Activated CD8-positive, alpha-beta memory T cell treated with anti-CD3 and anti-CD28 coated beads, Interleukin-2, amount 50 U/mL, for 48 hours (primary cell): ENCODE results near the gene OGFR.

Experiments used
- DNase-seq: peaks from one replicate; pipeline ENCODE4 v3.0.0-alpha.2; 2020

OGFR gene

DNA sequence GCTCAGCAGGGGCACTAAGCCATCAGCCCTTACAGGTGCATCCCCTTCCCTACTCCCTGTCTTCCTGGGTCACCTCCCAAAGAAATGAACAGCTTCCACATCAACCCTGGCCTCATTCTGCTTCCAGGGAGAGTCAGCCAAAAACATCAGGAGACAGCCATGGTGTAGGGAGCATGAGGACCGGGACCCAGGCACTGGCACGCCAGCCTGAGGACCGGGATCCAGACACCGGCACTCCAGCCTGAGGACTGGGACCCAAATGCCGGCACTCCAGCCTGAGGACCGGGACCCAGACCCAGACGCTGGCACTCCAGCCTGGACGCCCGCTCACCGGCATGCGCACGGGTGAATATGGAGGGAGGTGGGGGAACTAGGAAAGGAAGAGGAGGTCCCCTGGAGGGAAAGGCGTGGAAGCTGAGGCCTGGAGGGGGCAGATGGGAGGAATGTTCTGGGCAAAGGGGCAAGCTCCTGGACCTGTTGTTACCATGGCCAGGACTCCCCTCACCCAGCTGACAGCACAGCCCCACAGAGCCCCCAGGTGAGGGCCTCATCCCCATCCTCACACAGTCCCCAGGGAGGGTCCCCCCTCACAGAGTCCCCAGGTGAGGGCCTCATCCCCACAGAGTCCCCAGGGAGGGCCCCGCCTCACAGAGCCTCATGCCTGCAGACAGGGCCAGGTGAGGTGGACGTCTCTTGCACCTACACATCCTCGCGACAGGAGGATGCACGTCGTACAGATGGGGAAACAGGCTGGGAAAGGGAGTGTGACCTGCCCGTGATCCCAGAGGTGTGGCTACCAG, 34.3 kb upstream of the OGFR start:
- no peak for DNase-seq

DNA sequence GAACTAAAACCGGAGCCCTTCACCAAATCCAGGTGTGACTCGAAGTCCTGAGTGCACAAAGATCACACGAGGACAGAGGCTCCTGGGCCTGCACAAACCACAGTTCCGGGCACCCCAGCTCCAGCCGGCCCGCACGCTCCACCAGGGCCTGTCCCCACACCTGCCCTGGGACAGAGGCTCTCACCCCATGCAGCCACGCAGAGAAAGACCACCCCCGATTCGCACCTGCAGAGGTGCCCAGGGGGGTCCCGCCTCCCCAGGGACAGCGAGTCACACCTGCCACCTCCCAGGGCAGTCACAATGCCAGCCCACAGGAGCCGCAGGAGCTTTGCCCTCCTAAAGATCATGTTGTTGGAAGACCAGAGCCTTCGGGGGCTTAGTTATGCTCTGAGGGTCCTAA, 33.7 kb upstream of the OGFR start:
- no peak for DNase-seq

DNA sequence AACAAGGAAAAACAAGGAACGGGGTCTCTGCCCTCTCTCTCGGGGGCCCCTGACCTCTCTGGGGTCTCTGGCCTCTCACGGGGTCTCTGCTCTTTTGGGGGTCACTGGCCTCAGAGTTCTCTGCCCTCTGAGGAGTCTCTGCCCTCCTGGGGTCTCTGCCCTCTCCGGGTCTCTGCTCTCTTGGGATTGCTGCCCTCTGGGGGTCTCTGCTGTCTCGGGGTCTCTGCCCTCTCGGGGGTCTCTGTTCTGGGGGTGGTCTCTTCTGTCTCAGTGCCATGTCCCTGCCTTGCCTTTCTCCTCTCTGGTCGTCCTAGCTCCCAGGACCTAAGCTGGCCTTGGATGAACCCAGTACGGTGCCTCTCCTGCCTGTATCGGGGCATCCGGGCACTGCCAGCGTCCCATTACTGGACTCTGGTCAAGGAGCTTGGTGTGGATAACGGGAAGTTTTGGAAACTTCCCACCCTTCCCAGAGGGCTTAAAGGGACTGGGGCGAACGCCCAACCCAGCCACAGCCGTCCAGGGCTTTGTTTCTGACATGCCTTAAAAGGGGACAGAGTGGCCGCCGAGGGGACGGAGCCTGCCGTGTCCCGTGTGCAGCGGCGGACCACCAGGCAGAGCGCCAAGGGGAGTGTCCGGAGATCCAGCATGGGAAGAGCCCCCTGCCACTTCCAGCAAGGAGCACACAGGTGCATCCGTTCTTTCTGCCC, 33.1 kb upstream of the OGFR start:
- DNase-seq, result no peak

DNA sequence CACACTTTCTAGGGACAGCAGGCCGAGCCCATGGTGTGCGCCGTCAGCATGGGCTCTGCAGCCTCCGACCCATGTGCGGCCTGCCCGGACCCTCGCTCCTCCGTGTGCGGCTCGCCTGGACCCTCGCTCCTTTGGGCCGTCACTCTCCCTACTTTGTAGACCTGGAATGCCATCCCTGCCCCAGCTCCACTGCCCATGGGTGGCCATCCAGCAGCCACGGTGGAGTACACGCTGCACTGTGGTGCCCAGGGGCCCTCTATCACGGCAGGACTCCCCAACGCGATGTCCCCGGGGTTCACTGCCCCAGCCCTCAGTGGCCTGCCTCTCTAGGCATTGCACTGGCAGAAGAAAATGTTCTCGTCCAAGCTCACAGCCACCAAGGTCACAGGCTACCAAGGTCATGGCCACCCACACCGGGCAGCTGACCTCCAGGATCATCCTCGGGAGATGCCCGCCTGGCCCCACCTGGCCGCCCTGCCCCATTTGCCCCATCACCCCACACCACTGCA, 32.5 kb upstream of the OGFR start:
- no peak for DNase-seq

DNA sequence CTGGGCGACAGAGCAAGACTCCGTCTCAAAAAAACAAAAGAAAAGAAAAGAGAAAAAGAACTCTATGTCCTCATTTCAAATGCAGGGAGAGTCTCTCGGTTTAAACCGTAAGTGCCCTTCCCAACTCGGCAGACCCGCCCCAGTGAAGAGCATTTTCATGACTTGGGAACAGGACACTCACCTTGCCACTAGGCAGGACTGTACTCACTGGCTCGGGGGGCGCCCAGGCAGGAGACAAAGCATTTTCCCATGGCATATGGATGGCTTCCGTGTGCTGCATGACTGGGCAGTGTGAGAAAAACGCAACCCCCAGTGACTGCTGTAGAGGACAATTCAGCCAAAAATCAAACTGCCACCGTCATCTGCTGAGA, 32.0 kb upstream of the OGFR start:
- no peak for DNase-seq

- no peak for DNase-seq
These were observed 31.4 kb upstream of the OGFR start for GRCh38 chr20:62772990-62773844.

DNA sequence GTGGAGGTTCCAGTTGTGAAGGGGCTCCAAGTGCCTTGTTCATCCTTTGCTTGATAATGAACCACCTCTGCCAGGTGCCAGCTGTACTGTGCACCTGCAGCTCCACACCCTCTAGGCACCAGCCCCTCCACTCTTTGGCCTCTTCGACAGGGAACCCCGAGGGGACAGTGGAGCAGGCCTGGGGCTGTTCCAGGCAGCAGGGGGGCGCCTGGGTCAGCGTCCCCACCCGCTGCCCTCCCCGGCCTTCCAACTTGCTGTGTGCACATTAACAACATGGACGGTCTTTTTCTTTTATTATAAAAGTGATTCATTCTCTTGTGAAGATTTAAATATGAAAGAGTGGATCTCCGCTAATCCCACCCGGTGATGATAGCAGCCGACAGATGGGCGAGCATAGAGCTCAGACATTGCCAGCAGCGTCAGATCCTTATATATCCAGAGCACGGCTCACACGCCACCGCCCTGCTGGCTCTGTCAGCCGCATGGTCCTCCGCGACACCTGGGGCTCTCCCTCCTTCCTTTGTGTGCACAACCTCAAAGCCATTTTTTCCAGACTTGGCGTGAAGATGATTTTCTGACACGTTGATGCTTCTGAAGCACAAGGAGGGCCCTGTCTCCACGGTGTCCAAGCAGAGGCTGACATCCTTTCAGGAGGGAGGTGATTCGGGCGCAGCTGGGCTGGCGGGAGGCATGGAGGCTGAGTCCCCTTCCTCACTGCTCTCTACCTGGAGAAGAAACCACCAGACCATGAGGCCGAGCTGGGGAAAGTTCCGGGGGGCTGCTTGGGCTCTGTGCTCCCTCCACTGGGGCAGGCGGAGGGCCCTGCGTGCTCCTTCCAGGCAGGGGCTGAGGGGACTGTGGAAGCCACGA, 30.6 kb upstream of the OGFR start:
- DNase-seq, result no peak

DNA sequence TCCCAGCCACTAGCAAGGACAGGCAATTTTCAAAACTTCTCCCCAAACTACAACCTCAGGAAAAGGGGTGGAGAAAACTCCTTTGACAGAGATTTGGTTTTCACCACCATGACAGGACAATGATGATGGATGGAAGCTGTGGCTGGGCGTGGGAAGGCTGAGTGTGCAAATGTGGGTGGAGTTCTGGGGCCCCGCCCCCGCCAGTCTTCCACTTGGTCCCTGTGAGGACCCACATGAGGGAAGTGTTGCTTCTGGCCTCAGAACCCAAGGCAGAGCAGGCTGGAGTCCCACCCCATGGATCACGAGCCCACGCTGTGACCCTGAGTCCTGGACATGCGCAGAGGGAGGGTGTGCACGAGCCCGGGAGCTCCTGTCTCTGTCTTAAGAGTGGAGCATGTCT, 29.9 kb upstream of the OGFR start:
- no peak for DNase-seq

- no peak for DNase-seq
These were observed 29.4 kb upstream of the OGFR start for GRCh38 chr20:62775206-62775605.

DNA sequence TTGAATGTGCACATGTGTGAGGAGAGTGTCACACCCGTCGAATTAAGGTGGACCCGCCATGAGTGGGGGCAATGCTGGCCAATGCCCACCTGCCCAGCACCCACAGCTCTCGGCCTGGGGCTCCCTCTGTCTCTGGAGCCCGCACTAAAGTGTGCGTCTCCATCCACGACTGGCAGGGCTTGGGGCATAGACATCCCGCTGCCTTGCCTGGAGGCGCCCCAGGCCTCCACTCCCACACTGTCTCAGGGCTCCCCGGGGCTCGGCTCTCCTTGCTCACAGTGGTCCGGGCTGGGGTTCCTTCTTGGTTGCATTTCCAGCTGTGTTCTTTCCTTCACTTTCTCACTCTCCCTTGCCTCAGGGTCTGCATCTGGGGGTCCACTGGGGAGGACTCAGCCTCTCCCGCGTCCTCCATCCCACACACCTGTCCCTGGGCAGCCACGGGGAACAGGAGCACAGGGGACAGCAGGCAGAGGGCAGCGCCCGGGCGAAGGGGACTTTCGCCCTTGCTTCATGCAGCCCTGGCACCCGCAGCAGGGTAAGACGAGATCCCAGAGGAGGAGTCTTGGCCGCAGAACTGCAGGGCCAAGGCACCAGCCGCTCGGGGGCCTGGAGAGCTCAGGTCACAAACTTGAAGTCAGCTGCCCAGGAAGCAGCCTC, 28.5 kb upstream of the OGFR start:
- DNase-seq, result no peak

GRCh38 chr20:62776692-62777527, 27.7 kb upstream of the OGFR start:
- DNase-seq, result peak; percentile 73

DNA sequence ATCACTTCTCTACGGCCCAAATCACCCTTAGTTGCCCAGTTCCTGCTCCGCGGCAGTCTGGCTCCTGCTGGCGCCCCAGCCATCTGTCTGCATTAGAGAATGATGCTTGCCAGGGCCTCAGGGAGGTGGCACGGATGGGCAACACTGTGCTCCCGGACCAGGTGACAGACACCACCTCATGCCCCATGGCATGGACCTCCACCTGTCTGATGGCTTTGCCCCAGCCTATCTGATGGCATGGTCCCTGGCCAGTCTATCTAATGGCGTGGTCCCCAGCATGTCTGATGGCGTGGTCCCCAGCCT, 27.2 kb upstream of the OGFR start:
- no peak for DNase-seq

GRCh38 chr20:62778058-62778457, 26.6 kb upstream of the OGFR start:
- no peak for DNase-seq

- DNase-seq, result no peak
These were observed 25.8 kb upstream of the OGFR start for GRCh38 chr20:62778601-62779416.

- no peak for DNase-seq
These were observed 25.3 kb upstream of the OGFR start for GRCh38 chr20:62779417-62779685.

DNA sequence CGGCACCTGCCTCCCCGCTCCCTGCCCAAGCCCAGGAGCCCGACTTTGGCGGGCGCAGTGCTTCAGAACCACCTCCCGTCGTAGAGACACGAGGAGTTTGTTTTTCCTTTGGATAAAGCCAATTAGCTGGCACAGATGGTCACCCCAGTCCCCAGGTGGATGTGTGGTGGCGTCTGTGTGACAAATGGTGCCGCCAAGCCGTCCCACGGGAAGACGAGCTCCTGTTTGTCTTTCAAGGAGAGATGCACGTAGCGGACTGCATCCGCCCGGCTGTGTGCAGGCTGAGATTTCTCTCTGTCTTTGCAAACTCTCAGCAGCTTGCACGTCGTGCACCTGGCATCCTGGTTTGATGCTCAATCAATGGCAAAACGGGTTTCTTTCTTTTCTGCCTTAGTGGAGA, 24.4 kb upstream of the OGFR start:
- DNase-seq, result no peak

DNA sequence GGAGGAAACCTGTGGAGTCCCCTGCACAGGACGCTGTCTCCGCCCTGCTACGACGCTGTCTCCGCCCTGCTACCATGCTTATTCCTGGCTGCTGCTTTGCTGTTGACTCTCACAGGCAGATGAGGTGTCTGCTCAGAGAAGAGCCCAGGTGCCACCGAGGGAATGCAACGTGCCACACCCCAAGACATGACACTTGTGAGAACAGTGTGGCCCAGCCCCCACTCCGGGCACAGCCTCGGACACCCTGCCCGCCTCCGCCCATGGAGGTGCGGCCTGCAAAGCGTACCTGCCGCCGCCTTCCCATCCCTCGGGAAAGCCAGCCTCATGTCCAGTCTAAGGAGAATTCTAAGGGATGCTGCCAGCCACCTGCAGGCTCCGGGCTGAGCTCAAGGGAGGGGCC, 23.9 kb upstream of the OGFR start:
- no peak for DNase-seq

GRCh38 chr20:62782149-62782892, 22.3 kb upstream of the OGFR start:
- DNase-seq, result no peak

GRCh38 chr20:62782893-62783278, 21.7 kb upstream of the OGFR start:
- DNase-seq, result no peak

GRCh38 chr20:62784497-62784896, 20.1 kb upstream of the OGFR start:
- DNase-seq, result no peak
